ENCODE results near the gene CBFA2T3. TPM values are rescaled to one million over a fixed set of nuclear protein-coding genes. Genes with fewer than 3 reads are reported as not detected.

Gene CBFA2T3
- total RNA-seq, 6 experiments from 2014 or later: not detected

GRCh38 chr16:88957887-88958577 lies 19.0 kb downstream of the CBFA2T3 start:
- H3K27ac Mint-ChIP-seq: no peak overlapping the region
- H3K4me1 Mint-ChIP-seq (ENCODE audit: low read depth): no peaks in the 10 kb centered on the region
- H3K27me3 Mint-ChIP-seq (ENCODE audit: insufficient read depth): peaks cover 44% of the 10 kb centered on the region
- TF ChIP-seq, protein P1, sequence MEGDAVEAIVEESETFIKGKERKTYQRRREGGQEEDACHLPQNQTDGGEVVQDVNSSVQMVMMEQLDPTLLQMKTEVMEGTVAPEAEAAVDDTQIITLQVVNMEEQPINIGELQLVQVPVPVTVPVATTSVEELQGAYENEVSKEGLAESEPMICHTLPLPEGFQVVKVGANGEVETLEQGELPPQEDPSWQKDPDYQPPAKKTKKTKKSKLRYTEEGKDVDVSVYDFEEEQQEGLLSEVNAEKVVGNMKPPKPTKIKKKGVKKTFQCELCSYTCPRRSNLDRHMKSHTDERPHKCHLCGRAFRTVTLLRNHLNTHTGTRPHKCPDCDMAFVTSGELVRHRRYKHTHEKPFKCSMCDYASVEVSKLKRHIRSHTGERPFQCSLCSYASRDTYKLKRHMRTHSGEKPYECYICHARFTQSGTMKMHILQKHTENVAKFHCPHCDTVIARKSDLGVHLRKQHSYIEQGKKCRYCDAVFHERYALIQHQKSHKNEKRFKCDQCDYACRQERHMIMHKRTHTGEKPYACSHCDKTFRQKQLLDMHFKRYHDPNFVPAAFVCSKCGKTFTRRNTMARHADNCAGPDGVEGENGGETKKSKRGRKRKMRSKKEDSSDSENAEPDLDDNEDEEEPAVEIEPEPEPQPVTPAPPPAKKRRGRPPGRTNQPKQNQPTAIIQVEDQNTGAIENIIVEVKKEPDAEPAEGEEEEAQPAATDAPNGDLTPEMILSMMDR (IDR thresholded peaks at IDR 0.05): no peak
- H3K9me3 Mint-ChIP-seq: no peaks in the 10 kb centered on the region
- no peak overlapping the region for H3K4me3 Mint-ChIP-seq
- H3K36me3 Mint-ChIP-seq (ENCODE audit: low read depth): no peaks in the 10 kb centered on the region
- DNase-seq: no peak

GRCh38 chr16:88957433-88957767 lies 19.6 kb downstream of the CBFA2T3 start:
- no peak for DNase-seq
- H3K27me3 Mint-ChIP-seq (ENCODE audit: insufficient read depth): peaks cover 41% of the 10 kb centered on the region
- H3K36me3 Mint-ChIP-seq (ENCODE audit: low read depth): no peaks in the 10 kb centered on the region
- no peak overlapping the region for H3K4me3 Mint-ChIP-seq
- H3K9me3 Mint-ChIP-seq: no peaks in the 10 kb centered on the region
- TF ChIP-seq, protein P1 (IDR thresholded peaks at IDR 0.05): no peak
- H3K27ac Mint-ChIP-seq: no peak overlapping the region
- H3K4me1 Mint-ChIP-seq (ENCODE audit: low read depth): no peaks in the 10 kb centered on the region

DNA sequence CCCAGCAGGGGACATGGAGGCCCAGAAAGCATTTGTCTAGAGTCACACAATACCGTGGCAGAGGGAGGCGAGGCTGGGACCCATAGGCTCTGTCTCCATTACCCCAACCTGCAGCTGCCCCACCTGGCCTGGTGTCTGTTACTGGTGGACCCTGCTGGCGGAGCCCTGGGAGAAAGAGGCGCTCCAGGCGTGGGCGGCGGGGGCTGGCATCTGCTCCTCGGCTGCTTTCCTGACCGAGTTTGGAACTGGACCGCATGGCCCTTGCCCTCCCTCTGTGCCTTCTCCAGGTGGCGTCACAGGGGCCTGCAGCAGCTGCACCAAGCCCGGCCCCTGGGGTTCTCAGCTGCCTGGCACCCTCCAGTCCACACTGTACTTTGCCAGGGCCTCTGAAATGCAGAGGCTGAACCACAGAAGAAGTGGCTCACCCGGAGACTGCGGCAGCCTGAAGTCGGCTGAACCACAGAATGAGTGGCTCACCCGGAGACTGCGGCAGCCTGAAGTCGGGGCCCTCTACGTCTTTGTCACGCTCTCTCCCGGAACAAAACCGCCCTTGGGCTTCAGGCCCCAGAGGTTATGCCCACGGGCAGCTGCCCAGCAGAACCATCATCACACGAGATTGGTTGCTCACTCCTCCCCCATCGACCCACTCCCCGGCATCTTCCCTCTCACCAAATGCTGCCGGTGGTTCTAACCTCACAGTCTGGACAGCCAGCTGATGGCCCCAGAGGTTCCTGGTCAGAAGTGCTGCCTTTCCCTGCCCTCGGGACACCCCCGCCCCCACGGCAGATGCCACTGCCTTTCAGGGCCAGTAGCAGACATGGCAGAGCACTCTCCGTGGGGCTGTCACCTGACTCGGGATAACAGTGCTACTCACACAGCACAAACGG lies 20.2 kb downstream of the CBFA2T3 start:
- no peaks in the 10 kb centered on the region for H3K36me3 Mint-ChIP-seq (ENCODE audit: low read depth)
- no peaks in the 10 kb centered on the region for H3K4me1 Mint-ChIP-seq (ENCODE audit: low read depth)
- TF ChIP-seq, protein P1 (IDR thresholded peaks at IDR 0.05): no peak
- no peak overlapping the region for H3K4me3 Mint-ChIP-seq
- no peak overlapping the region for H3K27ac Mint-ChIP-seq
- H3K27me3 Mint-ChIP-seq (ENCODE audit: insufficient read depth): peaks cover 37% of the 10 kb centered on the region
- no peaks in the 10 kb centered on the region for H3K9me3 Mint-ChIP-seq
- DNase-seq: no peak

- no peak overlapping the region for H3K4me3 Mint-ChIP-seq
- no peaks in the 10 kb centered on the region for H3K36me3 Mint-ChIP-seq (ENCODE audit: low read depth)
- H3K27ac Mint-ChIP-seq: no peak overlapping the region
- TF ChIP-seq, protein P1 (IDR thresholded peaks at IDR 0.05): no peak
- no peak for DNase-seq
- peaks cover 40% of the 10 kb centered on the region for H3K27me3 Mint-ChIP-seq (ENCODE audit: insufficient read depth)
- H3K9me3 Mint-ChIP-seq: no peaks in the 10 kb centered on the region
- H3K4me1 Mint-ChIP-seq (ENCODE audit: low read depth): no peaks in the 10 kb centered on the region
Observed at GRCh38 chr16:88955906-88956305, 21.1 kb downstream of the CBFA2T3 start.

GRCh38 chr16:88953003-88953690 lies 23.9 kb downstream of the CBFA2T3 start:
- no peak for DNase-seq
- no peaks in the 10 kb centered on the region for H3K4me1 Mint-ChIP-seq (ENCODE audit: low read depth)
- no peak overlapping the region for H3K4me3 Mint-ChIP-seq
- H3K27me3 Mint-ChIP-seq (ENCODE audit: insufficient read depth): peaks cover 30% of the 10 kb centered on the region
- H3K36me3 Mint-ChIP-seq (ENCODE audit: low read depth): no peaks in the 10 kb centered on the region
- TF ChIP-seq, protein P1 (IDR thresholded peaks at IDR 0.05): no peak
- no peaks in the 10 kb centered on the region for H3K9me3 Mint-ChIP-seq
- H3K27ac Mint-ChIP-seq: no peak overlapping the region
